Measurements from ENCODE around the gene TSSK2.

GRCh38 chr22:19152942-19153883 lies 22.1 kb downstream of the TSSK2 start:
- TF ChIP-seq POLR2AphosphoS5 (IDR thresholded peaks at IDR 0.05; ENCODE audit: low read depth) = no peak
- TF ChIP-seq CTCF (conservative IDR thresholded peaks at IDR 0.05; ENCODE audit: low read depth in 2 of 2) = no peak
- no peak for TF ChIP-seq REST (IDR thresholded peaks at IDR 0.05; ENCODE audit: unreplicated experiment)
- no peak for TF ChIP-seq EZH2 (IDR thresholded peaks at IDR 0.05; ENCODE audit: low read depth, unreplicated experiment)
- no peak for TF ChIP-seq NANOG (IDR thresholded peaks at IDR 0.05; ENCODE audit: borderline replicate concordance)
- TF ChIP-seq JUNB (IDR thresholded peaks at IDR 0.05; ENCODE audit: unreplicated experiment) = no peak
- no peak for TF ChIP-seq EZH2phosphoT487 (IDR thresholded peaks at IDR 0.05; ENCODE audit: unreplicated experiment)
- no peak for TF ChIP-seq STAT1 (IDR thresholded peaks at IDR 0.05; ENCODE audit: unreplicated experiment)
- TF ChIP-seq ETS1 (IDR thresholded peaks at IDR 0.05) = no peak
- TF ChIP-seq ZNF114 (CRISPR knock-in tag; IDR thresholded peaks at IDR 0.05) = no peak

Measured in GM23338 (cell line).